ENCODE measurements around the gene MAPKAPK2. TPM values are rescaled to one million over a fixed set of nuclear protein-coding genes. Genes with fewer than 3 reads are reported as not detected.

Gene MAPKAPK2
- total RNA-seq, 2 experiments from 2014 or later, result 14.5 to 39.9 TPM

GRCh38 chr1:206737729-206738201 lies 53.1 kb downstream of the MAPKAPK2 start:
- Histone ChIP-seq H4K20me1 (ENCODE audit: insufficient read depth, low read length) (no peaks in the 10 kb centered on the region), H3K27ac (ENCODE audit: low read depth, low read length, poor library complexity, severe bottlenecking) (no peak overlapping the region), H3K9me3 (ENCODE audit: low read length) (no peaks in the 10 kb centered on the region), H2AFZ (ENCODE audit: low read length) (no peak overlapping the region), H3K79me2 (ENCODE audit: insufficient read depth, low read depth, low read length) (no peaks in the 10 kb centered on the region), H3K4me1 (ENCODE audit: insufficient read depth, low read length, poor library complexity, severe bottlenecking) (peaks cover 39% of the 10 kb centered on the region), H3K9me2 (ENCODE audit: insufficient read depth, low read length) (no peaks in the 10 kb centered on the region), H3K36me3 (ENCODE audit: insufficient read depth, low read length) (no peaks in the 10 kb centered on the region), H3K4me2 (ENCODE audit: low read length) (no peak overlapping the region), H3K4me3 (ENCODE audit: low read depth, low read length, poor library complexity, severe bottlenecking) (no peak overlapping the region)
- POLR2A ChIA-PET, result no interaction called here
- TF ChIP-seq CTCF (conservative IDR thresholded peaks at IDR 0.05; ENCODE audit: low read length), result no peak
- TF ChIP-seq EZH2phosphoT487 (IDR thresholded peaks at IDR 0.05; ENCODE audit: borderline replicate concordance, low read depth, low read length), result no peak
- no TSS peak for BruUV-seq (replicated peaks)
- CTCF ChIA-PET (ENCODE audit: unreplicated experiment), result interaction anchor here (1.0 kb wide), 1 partner anchor 18 kb away, joined by 3 read pairs; no protein-coding TSS in a partner anchor
- intact Hi-C loops (cut with micrococcal nuclease; ENCODE audit: unreplicated experiment), result loop anchor here (2.0 kb wide), 1 partner anchor 45 kb away; no protein-coding TSS in a partner anchor
- no peak for DNase-seq (ENCODE audit: low spot score)

- Histone ChIP-seq H4K20me1 (ENCODE audit: insufficient read depth, low read length) (no peaks in the 10 kb centered on the region), H3K27ac (ENCODE audit: low read depth, low read length, poor library complexity, severe bottlenecking) (peak overlapping the region; percentile 44), H3K4me1 (ENCODE audit: insufficient read depth, low read length, poor library complexity, severe bottlenecking) (peaks cover 39% of the 10 kb centered on the region), H3K9me2 (ENCODE audit: insufficient read depth, low read length) (no peaks in the 10 kb centered on the region), H2AFZ (ENCODE audit: low read length) (peak overlapping the region; percentile 20; the same call in 1 of the 2 replicates), H3K4me3 (ENCODE audit: low read depth, low read length, poor library complexity, severe bottlenecking) (no peak overlapping the region), H3K9me3 (ENCODE audit: low read length) (no peaks in the 10 kb centered on the region), H3K36me3 (ENCODE audit: insufficient read depth, low read length) (no peaks in the 10 kb centered on the region), H3K79me2 (ENCODE audit: insufficient read depth, low read depth, low read length) (no peaks in the 10 kb centered on the region), H3K4me2 (ENCODE audit: low read length) (peak overlapping the region; percentile 47)
- intact Hi-C loops (cut with micrococcal nuclease; ENCODE audit: unreplicated experiment), result loop anchor here (2.0 kb wide), 1 partner anchor 44 kb away; no protein-coding TSS in a partner anchor
- ChIA-PET POLR2A (interaction anchor here (0.6 to 1.6 kb wide), 7 partner anchors 19 to 321 kb away, joined by 3 to 6 read pairs (median 4); partner anchors contain the start of gene MAPKAPK2), CTCF (ENCODE audit: unreplicated experiment) (interaction anchor here (1.4 kb wide), 1 partner anchor 244 kb away, joined by 4 read pairs; no protein-coding TSS in a partner anchor)
- DNase-seq (ENCODE audit: low spot score), result peak; percentile 47
- TF ChIP-seq CTCF (conservative IDR thresholded peaks at IDR 0.05; ENCODE audit: low read length) (peak; percentile 59; the same call in 1 of the 2 replicates), EZH2phosphoT487 (IDR thresholded peaks at IDR 0.05; ENCODE audit: borderline replicate concordance, low read depth, low read length) (no peak)
- BruUV-seq (replicated peaks), result no TSS peak
Observed at GRCh38 chr1:206738370-206739366, 54.0 kb downstream of the MAPKAPK2 start.

All from OCI-LY7 (cell line).